Peyer's patch (tissue), 4 donors: Measurements from ENCODE around the gene RAE1. TPM values are rescaled to one million over a fixed set of nuclear protein-coding genes. Genes with fewer than 3 reads are reported as not detected.
A peak's percentile ranks its signal among the peaks of the same experiment; 100 is the strongest.
"Not testable (repeated sequence)": the region's sequence is repeated elsewhere in the genome, so short reads cannot be mapped to it uniquely, and the experiment has no call there.

Experiments
- DNase-seq, 3 donors: peaks; one replicate each; pipeline ENCODE4 v3.0.0-alpha.2; 2017 to 2019
- H3K27ac ChIP-seq, 4 donors: fragments of 200-600 bp; sonication (generic); one replicate each; pipeline ENCODE4 v1.5.1; 2016 to 2019
- H3K27me3 ChIP-seq, 2 donors: fragments of 200-600 bp; sonication (generic); one replicate each; pipeline ENCODE4 v1.5.1; 2019
- H3K36me3 ChIP-seq, 3 donors: fragments of 200-600 bp; sonication (generic); one replicate each; pipeline ENCODE4 v1.5.1; 2016 to 2019
- H3K4me1 ChIP-seq, 4 donors: fragments of 200-600 bp; sonication (generic); one replicate each; pipeline ENCODE4 v1.5.1; 2016 to 2019
- H3K4me3 ChIP-seq, 4 donors: fragments of 200-600 bp; sonication (generic); 1 replicate in 3 of 4; 2 replicates in 1 of 4; pipeline ENCODE4 v1.5.1; 2016 to 2019; ENCODE audit warnings: mild to moderate bottlenecking in 1 of 4
- H3K9me3 ChIP-seq, 4 donors: fragments of 200-600 bp; sonication (generic); one replicate each; pipeline ENCODE4 v1.5.1; 2016 to 2019; ENCODE audit warnings: mild to moderate bottlenecking in 1 of 4
- POLR2A ChIP-seq, 2 donors: fragments of 450-650 bp; IDR thresholded peaks; one replicate each; pipeline ENCODE4 v1.5.1; 2017; ENCODE audit warnings: antibody characterized with exemption in 2 of 2, mild to moderate bottlenecking in 2 of 2, moderate library complexity in 2 of 2
- total RNA-seq, 4 donors: library from RNA; depleted of rRNA; stranded (reverse); fragments of >200 nt; gene quantifications; one replicate each; pipeline ENCODE4 v1.1.0, GENCODE V29; 2016
- TF ChIP-seq, protein P1 (sequence below), 6 experiments: fragments of 450-650 bp in 4 of 6; fragments of 200-600 bp in 2 of 6; sonication (generic) in 1 of 6; IDR thresholded peaks; one replicate each; pipeline ENCODE4 v1.5.1; 2017 to 2019; ENCODE audit warnings: antibody characterized with exemption in 6 of 6, mild to moderate bottlenecking in 3 of 6, moderate library complexity in 1 of 6

RAE1 gene
- total RNA-seq, 4 donors from 2014 or later: 21.5 to 38.9 (median 33.3) TPM

DNA sequence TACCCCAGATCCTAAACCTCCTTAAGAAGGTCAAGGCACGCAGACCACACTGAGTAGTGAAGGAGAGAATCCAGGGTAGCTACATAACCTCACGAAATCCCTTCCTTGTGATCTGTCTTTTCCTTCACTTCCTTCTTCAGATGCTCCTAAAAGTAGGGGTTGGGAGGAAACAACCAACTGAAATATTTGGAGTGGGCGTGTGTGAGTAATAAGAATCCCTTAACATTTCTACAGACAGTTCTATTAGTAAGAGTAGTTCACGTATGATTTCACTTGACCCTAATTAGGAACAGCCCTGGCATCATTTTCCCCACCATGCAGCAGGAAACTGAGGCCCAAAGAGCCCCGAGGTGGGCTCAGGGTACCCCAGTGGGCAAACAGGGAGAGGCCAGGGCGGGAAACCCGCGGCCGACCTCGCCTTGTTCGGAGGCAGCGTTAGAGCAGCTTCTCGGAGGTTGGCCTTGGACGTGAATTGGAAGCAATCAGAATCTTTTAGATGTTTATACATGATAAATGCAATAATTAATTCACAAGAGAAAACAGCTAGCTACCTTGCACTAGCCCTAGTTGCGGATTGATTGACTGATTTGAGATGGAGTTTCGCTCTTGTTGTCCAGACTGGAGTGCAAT is 859 bp upstream of the RAE1 start:
- H3K4me1 ChIP-seq: peaks cover 0 to 13% (median 7%) of the 10 kb centered on the region in 4 donors
- no peak overlapping the region for H3K4me3 ChIP-seq
- DNase-seq: no peak
- H3K36me3 ChIP-seq: peaks cover 0 to 7% (median 0%) of the 10 kb centered on the region in 3 donors
- H3K27ac ChIP-seq: no peak overlapping the region
- no peaks in the 10 kb centered on the region for H3K27me3 ChIP-seq
- H3K9me3 ChIP-seq: no peaks in the 10 kb centered on the region
- TF ChIP-seq, protein P1, sequence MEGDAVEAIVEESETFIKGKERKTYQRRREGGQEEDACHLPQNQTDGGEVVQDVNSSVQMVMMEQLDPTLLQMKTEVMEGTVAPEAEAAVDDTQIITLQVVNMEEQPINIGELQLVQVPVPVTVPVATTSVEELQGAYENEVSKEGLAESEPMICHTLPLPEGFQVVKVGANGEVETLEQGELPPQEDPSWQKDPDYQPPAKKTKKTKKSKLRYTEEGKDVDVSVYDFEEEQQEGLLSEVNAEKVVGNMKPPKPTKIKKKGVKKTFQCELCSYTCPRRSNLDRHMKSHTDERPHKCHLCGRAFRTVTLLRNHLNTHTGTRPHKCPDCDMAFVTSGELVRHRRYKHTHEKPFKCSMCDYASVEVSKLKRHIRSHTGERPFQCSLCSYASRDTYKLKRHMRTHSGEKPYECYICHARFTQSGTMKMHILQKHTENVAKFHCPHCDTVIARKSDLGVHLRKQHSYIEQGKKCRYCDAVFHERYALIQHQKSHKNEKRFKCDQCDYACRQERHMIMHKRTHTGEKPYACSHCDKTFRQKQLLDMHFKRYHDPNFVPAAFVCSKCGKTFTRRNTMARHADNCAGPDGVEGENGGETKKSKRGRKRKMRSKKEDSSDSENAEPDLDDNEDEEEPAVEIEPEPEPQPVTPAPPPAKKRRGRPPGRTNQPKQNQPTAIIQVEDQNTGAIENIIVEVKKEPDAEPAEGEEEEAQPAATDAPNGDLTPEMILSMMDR (IDR thresholded peaks at IDR 0.05): no peak
- no peak for TF ChIP-seq POLR2A (IDR thresholded peaks at IDR 0.05)

DNA sequence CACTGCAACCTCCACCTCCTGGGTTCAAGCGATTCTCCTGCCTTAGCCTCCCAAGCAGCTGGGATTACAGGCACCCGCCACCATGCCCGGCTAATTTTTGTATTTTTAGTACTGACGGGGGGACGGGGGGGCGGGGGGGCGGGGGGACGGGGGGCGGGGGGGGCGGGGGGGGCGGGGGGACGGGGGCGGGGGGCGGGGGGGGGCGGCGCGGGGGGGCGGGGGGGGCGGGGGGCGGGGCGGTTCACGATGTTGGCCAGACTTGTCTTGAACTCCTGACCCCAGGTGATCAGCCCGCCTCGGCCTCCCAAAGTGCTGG is 371 bp upstream of the RAE1 start:
- not testable (repeated sequence) for H3K36me3 ChIP-seq, DNase-seq, H3K9me3 ChIP-seq, H3K27me3 ChIP-seq
- H3K4me3 ChIP-seq: peak overlapping the region; percentile 84 to 98 (median 87)
- H3K4me1 ChIP-seq: peaks cover 0 to 13% (median 7%) of the 10 kb centered on the region in 4 donors
- peak overlapping the region; percentile 81 to 89 (median 84) for H3K27ac ChIP-seq

DNA sequence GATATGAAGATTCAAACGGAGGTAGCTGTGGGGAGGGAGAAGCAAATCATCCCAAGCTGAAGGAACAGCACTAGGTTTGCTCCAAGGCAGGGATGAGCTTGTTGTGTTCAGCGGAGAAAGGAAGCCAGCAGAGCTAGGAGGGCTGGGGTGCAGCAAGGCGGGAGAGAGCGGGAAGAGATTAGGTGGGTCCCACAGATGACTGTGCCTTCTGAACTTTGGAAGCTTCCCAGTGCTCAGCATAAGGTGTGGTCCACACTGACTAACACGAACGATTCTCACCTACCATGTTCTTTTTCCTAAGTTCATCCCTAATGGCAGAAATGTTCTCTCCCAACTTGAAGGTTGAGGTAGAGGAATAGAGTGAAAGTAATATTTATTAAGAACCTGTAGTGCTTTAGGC is 1.2 kb downstream of the RAE1 start:
- H3K36me3 ChIP-seq: peaks cover 0 to 7% (median 0%) of the 10 kb centered on the region in 3 donors
- peaks cover 0 to 13% (median 7%) of the 10 kb centered on the region in 4 donors for H3K4me1 ChIP-seq
- H3K9me3 ChIP-seq: no peaks in the 10 kb centered on the region
- TF ChIP-seq, protein P1 (IDR thresholded peaks at IDR 0.05): no peak
- TF ChIP-seq POLR2A (IDR thresholded peaks at IDR 0.05): no peak
- no peaks in the 10 kb centered on the region for H3K27me3 ChIP-seq
- no peak for DNase-seq
- H3K4me3 ChIP-seq: peak overlapping the region in 2 of 4 donors; percentile 87 to 98
- H3K27ac ChIP-seq: no peak overlapping the region

GRCh38 chr20:57353351-57353750 is 2.3 kb downstream of the RAE1 start:
- TF ChIP-seq, protein P1 (IDR thresholded peaks at IDR 0.05): no peak
- no peak for TF ChIP-seq POLR2A (IDR thresholded peaks at IDR 0.05)
- no peak for DNase-seq
- no peak overlapping the region for H3K4me3 ChIP-seq

DNA sequence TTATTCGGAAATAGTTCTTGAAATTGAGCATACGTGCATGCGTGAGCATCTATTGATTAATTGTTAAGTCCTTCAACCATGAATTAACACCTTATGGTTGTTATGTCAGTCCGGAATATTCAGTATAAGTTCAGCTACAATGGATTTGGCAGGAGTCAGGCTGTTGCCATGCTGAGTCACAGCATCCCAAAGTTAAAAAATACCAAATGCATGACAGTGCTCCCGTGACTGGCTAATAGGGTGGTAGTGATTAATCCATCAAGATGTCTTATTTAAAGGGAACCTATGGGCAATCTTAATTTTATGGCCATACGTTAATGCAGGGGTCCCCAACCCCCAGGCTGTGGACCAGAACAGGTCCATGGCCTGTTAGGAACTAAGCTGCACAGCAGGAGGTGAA is 10.5 kb downstream of the RAE1 start:
- peaks cover 0 to 52% (median 0%) of the 10 kb centered on the region in 3 donors for H3K36me3 ChIP-seq
- no peak overlapping the region for H3K27ac ChIP-seq
- TF ChIP-seq, protein P1 (IDR thresholded peaks at IDR 0.05): no peak
- TF ChIP-seq POLR2A (IDR thresholded peaks at IDR 0.05): no peak
- DNase-seq: no peak
- H3K9me3 ChIP-seq: no peaks in the 10 kb centered on the region
- H3K27me3 ChIP-seq: no peaks in the 10 kb centered on the region
- no peaks in the 10 kb centered on the region for H3K4me1 ChIP-seq
- H3K4me3 ChIP-seq: no peak overlapping the region

More at GRCh38 chr20:57353351-57353750, 2.3 kb downstream of the RAE1 start:
- Histone ChIP-seq H3K36me3 (peaks cover 0 to 7% (median 0%) of the 10 kb centered on the region in 3 donors), H3K27me3 (no peaks in the 10 kb centered on the region), H3K9me3 (no peaks in the 10 kb centered on the region), H3K4me1 (peaks cover 0 to 13% (median 7%) of the 10 kb centered on the region in 4 donors), H3K27ac (no peak overlapping the region)

DNA sequence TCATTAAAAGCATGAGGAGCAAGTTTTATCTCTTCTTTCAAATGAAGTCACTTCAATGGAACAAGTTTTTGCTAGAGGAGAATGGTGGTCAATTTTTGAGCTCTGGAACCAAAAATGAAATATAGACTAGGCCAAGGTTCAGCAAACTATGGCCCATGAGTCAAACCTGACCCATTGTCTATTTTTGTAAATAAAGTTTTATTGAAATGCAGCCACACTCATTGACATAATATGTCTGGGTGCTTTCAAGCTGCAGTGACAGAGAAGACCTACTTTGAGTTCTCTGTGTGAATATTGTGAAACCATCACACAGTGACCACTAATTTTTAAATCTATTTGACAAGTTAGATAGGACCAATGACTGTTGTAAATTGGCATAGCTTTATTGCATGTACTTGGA is 13.4 kb downstream of the RAE1 start:
- H3K4me1 ChIP-seq: no peaks in the 10 kb centered on the region
- H3K4me3 ChIP-seq: no peak overlapping the region
- peaks cover 0 to 81% (median 0%) of the 10 kb centered on the region in 3 donors for H3K36me3 ChIP-seq
- no peaks in the 10 kb centered on the region for H3K9me3 ChIP-seq
- no peaks in the 10 kb centered on the region for H3K27me3 ChIP-seq
- TF ChIP-seq POLR2A (IDR thresholded peaks at IDR 0.05): no peak
- TF ChIP-seq, protein P1 (IDR thresholded peaks at IDR 0.05): no peak
- H3K27ac ChIP-seq: no peak overlapping the region
- no peak for DNase-seq
